HG02610 (cell line): ENCODE measurements around the gene SMAD3.

Experiments used
- ATAC-seq: cut with Tn5 transposase; IDR thresholded peaks from one replicate; pipeline ENCODE4 v1.9.1; 2021; ENCODE audit warnings: mild to moderate bottlenecking, moderate library complexity; ENCODE audit not compliant: unreplicated experiment

SMAD3 gene

DNA sequence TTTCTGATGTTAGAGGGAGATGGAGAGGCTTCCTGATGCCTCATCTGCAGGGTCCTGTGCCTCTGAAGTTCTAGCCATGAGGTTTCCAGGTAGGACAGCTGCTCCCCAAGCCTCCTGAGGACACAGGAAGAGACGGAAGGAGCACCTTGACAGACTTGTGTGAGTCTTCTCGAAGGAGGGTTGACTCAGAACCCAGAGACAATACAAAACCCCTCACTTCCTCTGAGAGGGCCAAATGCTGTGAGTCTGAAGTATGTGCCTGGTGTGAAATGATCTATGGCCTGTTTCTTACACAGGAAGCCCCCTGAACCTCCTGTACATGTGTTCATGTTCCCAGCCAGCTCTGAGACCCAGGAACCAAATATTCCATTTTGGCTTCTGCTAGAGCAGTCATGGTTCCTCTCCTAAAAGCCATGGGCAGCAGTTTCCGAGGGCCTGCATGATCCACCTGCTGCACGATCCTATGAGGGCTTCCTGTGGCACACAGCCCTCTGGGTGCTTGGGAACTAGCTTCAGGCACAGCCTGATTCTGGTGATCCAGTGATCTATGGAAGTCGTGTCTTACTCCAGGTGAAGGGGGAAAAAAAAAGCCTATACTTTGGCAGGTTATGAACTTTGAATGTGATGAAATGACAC is 126.9 kb downstream of the SMAD3 start:
- ATAC-seq = no peak

DNA sequence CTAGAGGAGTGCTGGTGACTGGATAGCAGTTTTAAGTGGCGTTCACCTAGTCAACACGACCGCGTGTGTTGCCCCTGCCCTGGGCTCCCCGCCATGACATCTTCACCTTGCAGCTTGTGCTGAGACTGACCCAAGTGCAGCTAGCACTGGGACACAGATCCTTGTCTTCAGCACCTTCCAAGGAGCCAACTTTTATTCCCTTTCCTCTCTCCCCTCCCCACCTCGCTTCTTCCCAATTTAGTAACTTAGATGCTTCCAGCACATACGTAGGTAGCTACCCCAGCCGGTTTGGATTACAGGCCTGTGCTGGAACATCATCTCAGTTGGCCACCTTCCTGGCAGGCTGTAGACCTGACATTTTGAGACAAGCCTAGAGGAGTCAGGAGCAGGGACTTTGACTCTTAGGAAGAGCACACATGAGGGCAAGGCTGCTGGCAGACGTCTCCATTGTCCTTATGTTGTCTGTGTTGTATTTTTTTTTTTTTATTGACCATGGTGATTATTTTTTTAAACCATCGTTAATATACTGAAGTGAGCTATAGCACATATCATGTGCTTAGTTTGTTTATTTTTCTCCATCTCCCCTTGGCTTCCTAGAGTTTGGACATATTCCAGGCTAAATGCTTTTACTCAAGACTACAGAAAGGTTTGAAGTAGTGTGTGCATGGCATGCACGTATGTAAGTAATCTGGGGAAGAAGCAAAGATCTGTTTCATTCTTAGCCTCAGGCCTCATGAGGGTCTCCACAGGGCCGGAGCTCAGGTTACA is 128.0 kb downstream of the SMAD3 start:
- no peak for ATAC-seq

DNA sequence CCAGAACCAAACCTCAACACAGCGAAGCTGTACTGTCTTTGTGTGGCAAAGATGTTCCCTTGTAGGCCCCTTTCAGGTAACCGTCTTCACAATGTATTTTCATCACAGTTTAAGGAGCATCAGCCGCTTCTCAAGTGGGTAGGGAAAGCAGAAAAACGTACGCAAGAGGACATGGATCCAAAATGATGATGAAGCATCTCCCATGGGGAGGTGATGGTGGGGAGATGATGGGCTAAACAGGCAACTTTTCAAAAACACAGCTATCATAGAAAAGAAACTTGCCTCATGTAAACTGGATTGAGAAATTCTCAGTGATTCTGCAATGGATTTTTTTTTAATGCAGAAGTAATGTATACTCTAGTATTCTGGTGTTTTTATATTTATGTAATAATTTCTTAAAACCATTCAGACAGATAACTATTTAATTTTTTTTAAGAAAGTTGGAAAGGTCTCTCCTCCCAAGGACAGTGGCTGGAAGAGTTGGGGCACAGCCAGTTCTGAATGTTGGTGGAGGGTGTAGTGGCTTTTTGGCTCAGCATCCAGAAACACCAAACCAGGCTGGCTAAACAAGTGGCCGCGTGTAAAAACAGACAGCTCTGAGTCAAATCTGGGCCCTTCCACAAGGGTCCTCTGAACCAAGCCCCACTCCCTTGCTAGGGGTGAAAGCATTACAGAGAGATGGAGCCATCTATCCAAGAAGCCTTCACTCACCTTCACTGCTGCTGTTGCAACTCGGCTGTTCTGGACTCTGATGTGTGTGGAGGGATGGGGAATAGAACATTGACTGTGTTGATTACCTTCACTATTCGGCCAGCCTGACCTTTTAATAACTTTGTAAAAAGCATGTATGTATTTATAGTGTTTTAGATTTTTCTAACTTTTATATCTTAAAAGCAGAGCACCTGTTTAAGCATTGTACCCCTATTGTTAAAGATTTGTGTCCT is 129.0 kb downstream of the SMAD3 start:
- ATAC-seq = no peak

DNA sequence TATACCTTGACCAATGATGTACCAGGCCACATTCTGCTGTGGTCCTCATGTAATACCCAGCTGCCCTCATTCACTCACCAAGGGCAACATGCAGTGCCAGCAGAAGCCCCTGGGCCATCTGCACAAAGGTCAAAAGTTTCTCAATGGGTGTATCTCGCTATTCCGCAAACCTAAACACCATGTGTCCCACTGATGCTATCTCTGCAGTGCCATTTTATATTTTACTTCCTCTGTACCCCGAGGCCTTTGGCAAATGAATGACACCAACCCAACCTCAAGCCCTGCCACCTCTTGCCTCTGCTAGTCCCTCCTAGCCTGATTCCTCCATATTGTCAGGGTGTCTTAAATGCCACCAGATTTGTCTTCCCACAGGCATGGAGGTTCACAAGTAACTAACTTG is 129.9 kb downstream of the SMAD3 start:
- ATAC-seq = no peak

DNA sequence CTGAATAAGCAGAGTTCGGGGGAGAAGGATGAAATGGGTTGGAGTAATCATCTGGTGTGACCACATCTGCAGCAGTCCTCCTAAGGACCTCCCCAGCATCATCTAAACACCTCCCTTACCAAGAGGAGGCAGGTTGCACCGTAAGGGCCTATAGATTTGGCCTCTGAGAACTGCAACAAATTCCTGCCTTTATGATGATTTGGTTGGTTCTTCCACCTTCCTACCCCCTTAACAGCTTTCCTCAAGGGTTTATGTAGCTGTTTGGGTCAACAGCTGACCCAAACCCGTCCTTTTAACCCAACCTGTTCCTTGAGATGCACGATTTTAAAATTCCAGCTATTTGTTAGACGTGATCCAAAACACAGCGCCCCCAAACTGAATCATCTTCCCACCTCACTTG is 130.8 kb downstream of the SMAD3 start:
- ATAC-seq = no peak

DNA sequence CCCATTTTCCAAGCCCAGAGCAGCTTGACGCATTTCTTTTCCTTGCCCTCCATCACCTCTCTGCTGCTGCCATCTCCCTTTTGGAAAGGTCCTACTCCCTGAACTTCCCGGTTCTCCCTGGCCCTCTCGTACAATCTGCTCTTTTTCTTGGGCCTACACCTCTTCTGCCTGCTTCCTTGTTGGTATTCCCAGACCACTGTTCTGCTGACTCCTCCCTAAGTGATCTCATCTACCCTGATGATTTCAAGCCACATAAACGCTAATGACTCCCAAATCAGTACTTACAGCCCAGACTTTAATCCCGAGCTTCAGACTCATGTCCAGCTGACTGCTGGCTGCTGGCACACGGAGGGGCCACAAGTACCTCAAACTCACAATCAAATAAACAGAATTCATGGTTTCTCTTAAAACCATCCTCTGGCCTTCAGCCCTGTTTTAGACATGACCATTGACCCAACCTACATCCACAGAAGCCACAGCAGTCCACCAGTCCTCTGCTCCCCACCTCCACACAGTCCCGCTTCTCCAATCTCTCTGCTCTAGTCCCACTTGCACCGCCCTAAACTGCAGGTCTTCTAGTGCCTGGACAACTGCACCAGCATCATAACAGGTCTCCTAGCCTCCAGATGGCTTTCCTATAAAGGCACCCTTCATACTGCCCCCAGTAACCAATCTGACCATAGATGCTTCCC is 131.4 kb downstream of the SMAD3 start:
- ATAC-seq = no peak

DNA sequence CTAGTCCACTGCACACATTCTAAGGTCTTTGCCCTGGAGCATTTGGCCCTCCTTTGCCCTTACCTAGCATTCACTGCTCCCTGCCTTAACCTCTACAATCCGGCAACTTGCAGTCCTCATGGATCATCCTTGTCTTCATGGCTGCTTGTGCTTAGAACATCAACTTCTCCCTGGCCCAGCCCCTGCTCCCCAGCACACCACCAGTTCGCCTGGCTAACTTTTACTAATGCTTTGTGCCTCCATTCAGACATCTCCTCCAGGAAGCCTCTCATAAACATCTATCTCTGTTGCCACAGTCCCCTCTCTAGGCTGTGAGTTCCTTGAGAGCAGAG is 131.9 kb downstream of the SMAD3 start:
- ATAC-seq = no peak

DNA sequence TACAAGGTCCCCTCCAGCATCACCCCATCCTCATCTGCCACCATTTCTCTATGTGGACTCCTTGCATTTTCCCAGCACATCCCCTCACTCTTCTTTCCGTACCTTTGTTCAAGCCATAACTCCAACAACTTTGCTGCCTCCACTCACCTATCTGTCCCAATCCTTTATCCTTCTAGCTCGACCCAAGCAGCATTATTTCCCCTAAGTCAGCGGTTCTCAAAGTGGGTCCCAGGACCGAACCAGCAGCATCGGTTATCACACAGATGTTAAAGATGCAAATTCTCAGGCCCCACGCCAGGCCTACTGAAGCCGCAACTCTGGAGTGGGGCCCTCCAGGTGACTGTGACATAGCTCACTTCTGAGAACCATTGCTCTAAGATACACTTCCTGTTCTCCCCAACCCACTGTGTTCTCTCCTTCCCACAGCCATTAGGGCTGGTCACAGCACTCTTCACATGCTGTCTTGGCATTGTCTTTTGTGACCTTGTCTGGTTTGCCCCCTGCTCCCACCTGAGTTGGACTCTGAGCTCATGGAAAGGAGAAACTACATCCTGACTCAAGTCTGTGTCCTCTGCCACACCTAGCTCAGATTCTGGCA is 132.9 kb downstream of the SMAD3 start:
- no peak for ATAC-seq

DNA sequence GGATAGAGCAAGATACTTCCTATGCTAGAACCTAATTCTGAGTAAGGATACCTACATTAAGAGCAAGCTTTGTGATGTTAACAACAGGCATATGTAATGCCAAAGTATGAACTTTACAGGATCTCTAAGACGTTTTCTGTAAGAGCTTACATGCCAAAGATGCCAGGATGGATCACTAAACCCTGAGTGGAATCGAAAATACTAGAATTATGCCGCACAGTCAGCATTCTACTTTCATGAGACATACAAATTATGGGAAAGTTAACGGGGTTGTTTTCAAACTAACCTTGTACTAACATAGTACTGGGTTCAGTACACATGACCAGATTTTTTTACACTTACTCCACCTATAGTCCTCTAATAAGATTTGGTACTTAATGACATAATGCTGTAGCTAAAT is 134.0 kb downstream of the SMAD3 start:
- no peak for ATAC-seq

DNA sequence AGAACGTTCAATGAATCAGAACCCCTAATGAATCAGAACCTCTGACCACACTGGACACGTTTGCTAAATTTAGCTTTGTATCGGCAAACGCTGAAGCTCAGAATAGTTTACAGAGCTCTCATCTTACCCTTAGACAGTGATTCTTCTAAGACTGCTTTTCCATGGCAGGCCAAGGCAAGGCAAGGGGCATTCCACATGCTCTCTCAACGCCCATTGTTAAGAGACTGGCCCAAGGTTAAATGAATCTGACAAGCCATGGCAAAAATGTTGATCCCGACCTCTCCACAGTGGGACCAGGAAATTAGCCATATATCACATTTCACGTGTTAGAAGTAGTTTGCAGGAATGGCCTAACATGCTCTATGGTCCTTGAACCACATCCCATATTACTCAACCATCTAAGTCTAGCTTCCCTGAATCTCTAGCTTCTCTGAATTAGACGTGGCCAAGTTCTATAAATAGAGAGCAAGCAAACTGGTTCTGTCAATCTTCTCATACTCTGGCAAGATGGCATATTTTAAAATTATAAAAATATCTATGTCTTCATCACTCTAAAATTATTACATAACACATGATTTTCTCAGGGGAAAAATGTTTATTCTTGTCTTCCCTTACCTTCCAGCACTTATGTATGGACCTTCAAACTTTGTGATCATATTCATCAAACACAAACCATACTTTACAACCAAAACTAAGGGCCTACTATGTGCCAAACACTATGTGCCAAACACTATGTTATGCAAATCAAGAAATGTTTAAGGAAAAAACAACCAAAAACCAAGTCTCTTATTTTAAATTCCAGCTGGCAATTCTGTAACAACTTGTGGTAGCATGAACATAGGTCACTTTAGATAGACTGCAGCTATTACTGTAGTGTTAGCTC is 134.7 kb downstream of the SMAD3 start:
- ATAC-seq = no peak

DNA sequence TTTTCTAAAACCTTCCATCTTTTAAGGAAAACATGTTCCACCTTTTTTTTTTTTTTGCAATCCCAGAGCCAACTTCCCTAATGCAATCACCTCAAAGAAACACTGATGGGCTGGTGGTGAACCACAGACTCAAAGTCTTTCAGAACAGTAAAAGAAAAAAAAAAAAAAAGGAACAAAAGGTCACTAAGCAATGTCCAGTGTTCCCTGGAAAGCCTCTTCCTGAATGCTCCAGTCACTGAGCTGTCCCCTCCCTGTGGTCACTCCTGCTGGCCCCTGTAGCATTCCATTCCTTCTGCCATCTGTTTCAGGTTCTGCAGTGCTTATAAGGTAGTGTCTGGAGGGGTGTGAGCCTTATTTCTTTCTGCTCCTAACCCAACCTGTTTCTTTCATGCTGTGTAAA is 135.7 kb downstream of the SMAD3 start:
- no peak for ATAC-seq

DNA sequence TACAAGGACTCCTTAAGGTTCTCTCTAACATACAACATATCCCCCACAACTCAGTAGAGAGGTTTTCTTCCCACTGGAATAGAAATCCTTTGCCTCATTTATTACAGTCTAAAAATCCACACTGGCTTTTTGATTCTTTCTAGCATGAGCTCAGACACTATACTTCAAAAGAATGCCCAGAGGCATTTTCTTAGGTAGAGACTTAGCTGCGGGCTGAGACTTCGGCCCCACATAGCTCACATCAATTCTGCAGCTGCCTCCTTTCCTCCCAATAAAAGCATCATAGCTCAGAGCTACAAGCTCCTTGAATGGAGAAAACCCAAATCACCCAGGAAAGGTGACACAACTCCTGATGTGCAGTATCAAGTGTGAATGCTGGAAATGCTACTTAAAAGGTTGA is 136.7 kb downstream of the SMAD3 start:
- no peak for ATAC-seq

DNA sequence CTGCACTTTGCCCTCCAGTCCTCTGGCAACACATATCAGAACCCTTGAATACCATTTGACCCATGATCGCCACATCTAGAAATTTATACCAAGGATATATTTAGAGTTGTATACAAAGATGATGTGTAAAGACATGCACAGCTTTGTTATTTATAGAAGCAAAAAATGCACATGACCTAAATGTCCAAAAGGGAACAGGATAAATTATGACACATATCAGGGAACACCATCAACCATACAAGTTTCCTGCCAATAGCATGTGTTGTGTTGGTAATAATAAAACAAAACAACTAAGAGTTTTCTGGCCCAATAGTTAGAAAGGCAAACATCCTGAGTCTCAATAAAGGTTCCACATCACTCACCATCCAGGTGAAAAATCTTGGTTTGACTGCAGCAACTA is 137.6 kb downstream of the SMAD3 start:
- no peak for ATAC-seq

DNA sequence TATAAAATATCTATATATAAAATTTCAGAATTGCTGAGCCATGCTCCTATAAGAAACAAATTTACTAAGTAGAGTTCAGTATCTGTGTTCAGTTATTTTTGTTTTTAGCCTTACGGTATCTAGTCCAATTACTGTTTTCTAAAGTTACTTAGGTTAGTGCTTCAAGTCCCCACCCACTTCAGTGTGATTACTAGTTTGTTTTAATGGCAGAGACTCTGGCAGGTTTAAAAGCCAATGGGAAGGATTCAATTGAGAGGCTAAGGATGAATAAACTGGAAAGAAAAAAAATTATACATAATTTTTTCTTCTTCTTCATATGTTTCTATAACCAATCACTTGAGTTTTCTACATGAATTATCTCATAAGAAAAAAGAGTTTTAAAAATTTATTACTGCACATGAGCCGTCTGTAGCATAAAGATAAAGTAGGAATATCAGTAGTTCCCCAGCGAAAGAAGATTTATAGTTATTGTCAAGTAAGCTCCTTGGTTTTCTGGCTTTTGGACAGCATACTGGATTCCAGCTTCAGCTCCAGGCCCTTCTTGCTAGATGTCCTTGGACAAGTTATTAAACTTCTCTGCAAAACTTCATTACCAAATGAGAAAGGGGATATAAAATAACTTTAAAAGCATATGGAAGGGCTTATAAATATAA is 142.3 kb downstream of the SMAD3 start:
- ATAC-seq = no peak

DNA sequence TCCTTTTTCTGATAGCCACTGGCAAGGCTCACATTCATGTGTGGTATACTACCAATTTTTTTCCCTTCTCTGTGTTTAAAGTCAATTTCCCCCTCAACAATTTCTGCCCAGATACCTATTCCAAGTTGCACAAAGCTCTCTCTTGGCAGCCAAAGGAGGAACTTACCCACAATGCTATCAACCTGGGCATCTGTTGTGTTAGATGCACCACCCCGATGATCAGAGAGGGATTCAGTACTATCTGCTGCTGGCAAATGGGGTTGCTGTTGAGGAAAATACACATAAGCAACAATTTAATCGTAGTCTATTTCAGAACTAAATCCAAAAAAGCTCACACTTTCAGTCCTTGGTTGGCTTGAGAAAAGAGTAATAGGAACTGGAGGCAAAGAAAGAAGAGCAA is 143.0 kb downstream of the SMAD3 start:
- ATAC-seq = no peak

DNA sequence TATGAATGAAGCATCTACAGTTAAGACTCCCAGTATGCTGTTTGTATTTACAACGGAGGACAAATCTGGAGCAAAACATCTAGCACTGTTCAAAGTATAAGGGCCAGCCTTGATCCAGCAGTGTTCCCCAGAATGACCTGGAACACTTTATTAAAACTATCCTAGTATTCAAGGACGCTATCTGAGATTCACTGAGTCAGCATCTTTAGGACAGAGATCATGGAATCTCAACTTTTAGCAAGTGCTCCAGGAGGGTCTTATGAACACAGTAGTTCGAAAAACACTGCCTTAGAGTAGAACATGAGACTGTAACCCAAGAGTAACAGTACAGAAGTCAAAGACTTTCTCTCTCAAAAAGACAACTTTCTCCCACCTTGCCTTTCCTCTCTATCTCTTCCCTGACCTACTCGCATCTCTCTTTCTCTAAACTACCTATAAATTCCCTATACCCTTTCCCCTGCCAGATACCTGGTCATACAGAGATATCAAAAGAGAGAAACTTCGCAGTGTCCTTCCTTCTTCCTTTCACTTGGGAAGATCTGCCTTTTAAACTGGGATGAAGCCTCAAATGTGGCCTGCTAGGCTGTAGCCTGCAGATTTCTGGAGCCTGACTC is 145.3 kb downstream of the SMAD3 start:
- no peak for ATAC-seq

DNA sequence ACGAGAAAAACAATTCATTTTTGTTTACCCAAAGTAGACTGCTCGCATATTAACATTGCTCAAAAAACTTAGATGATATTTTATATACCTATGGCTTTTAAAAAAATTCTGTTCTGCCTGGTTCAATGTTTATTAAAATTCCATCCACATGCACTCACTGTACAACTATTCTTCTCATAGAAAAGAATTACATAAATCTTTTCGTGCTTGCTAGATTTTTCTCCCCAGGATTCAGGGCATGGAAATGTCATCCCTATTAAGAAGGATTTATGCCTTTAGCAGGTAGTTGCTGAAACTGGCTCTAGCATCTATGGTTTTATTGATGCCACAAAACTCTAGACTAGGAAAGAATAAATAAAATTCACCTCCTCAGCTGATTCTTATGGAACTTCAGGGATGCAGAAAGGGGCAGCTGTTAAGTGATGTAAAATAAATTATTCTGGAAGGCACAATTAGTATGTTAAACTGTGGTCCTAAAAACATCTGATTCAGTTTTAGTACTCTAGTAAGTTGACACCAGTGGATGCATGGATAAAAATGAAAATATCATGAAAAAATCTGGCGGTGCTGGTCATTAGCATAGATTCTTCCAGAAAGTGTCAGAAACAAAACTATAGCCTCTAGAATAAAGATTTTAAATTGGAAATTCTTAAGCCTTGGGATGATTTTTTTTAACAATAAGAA is 147.4 kb downstream of the SMAD3 start:
- ATAC-seq = no peak

DNA sequence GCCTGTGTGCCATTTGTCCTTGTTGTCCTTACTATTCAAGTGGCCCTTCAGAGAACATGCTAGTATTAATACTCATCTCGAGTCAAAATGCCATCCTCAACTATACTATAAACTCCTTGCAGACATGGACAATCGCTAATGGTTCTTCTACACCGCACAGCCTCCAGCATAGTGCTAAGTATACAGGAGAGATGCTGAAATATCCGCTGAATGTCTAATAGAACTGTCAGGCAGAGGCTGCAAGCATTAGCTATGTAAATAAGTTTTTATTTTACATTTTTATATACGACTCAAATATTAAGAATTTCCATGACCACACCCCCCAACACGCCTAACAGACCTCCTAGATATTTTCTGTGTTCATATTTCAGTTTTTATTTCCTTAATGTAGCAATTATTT is 149.7 kb downstream of the SMAD3 start:
- no peak for ATAC-seq
